A673 (cell line): ENCODE data around the gene VAV1. TPM values are rescaled to one million over a fixed set of nuclear protein-coding genes. Genes with fewer than 3 reads are reported as not detected.

ENCODE experiments used
- BruUV-seq: library from RNA; stranded (reverse); fragments of 400-500 nt; replicated peaks from 2 replicates; lab custom pipeline; 2021; lab: Mats Ljungman, UMichigan
- CTCF ChIA-PET: fragments of 300-600 bp; sonication (Branson Sonifier 250); formaldehyde crosslinking; loops from one replicate; lab custom pipeline; 2022; ENCODE audit warnings: antibody characterized with exemption; lab: Charles Lee
- POLR2A ChIA-PET: fragments of 300-600 bp; sonication (Branson Sonifier 250); formaldehyde crosslinking; loops from one replicate; lab custom pipeline; 2022; ENCODE audit warnings: antibody characterized with exemption; ENCODE audit not compliant: low non-redundant PET; lab: Charles Lee
- DNase-seq: peaks from one replicate; pipeline ENCODE4 v3.0.0-alpha.2; 2015; ENCODE audit warnings: low spot score
- H3K27ac ChIP-seq: fragments of 200-600 bp; sonication (generic); 2 replicates; pipeline ENCODE4 v1.5.1; 2016; ENCODE audit warnings: mixed run types, low read depth, mild to moderate bottlenecking, mixed read lengths, antibody characterized with exemption, low read length; ENCODE audit not compliant: poor library complexity, severe bottlenecking
- H3K27me3 ChIP-seq: fragments of 200-600 bp; sonication (generic); replicated peaks from 2 replicates; pipeline ENCODE4 v1.6.1; 2017; ENCODE audit warnings: mixed run types, low read depth, mild to moderate bottlenecking, mixed read lengths, antibody characterized with exemption, low read length; ENCODE audit not compliant: insufficient read depth, poor library complexity
- H3K36me3 ChIP-seq: fragments of 200-600 bp; sonication (generic); 2 replicates; pipeline ENCODE4 v1.6.1; 2016; ENCODE audit warnings: mixed run types, mild to moderate bottlenecking, mixed read lengths, antibody characterized with exemption, low read length; ENCODE audit not compliant: insufficient read depth, poor library complexity, severe bottlenecking
- H3K4me1 ChIP-seq: fragments of 200-600 bp; sonication (generic); 2 replicates; pipeline ENCODE4 v1.6.1; 2017; ENCODE audit warnings: mixed run types, mild to moderate bottlenecking, mixed read lengths, antibody characterized with exemption, low read length; ENCODE audit not compliant: insufficient read depth, poor library complexity, severe bottlenecking
- H3K4me3 ChIP-seq: fragments of 200-600 bp; sonication (generic); 2 replicates; pipeline ENCODE4 v1.5.1; 2016; ENCODE audit warnings: low read depth, mixed run types, mild to moderate bottlenecking, mixed read lengths, low read length; ENCODE audit not compliant: poor library complexity, severe bottlenecking
- H3K9me3 ChIP-seq: fragments of 200-600 bp; sonication (generic); 2 replicates; pipeline ENCODE4 v1.6.1; 2016; ENCODE audit warnings: mixed run types, low read depth, mild to moderate bottlenecking, mixed read lengths, antibody characterized with exemption, low read length; ENCODE audit not compliant: poor library complexity, severe bottlenecking
- EZH2 ChIP-seq: fragments of 200-600 bp; sonication (generic); IDR thresholded peaks from 2 replicates; pipeline ENCODE4 v1.6.1; 2017; ENCODE audit warnings: borderline replicate concordance, low read depth, mild to moderate bottlenecking, mixed read lengths, antibody characterized with exemption, low read length; ENCODE audit not compliant: poor library complexity, severe bottlenecking
- intact Hi-C: fragments of 100-400 bp; cut with micrococcal nuclease; formaldehyde crosslinking; loops from one replicate; pipeline ENCODE4 v1.10.0; 2022; ENCODE audit not compliant: unreplicated experiment
- total RNA-seq: library from RNA; stranded (reverse); gene quantifications from 2 replicates; pipeline ENCODE4 v1.2.3, GENCODE V29; 2021
- TF ChIP-seq, protein P1 (sequence below): fragments of 300-800, 200-600 bp; sonication (generic); conservative IDR thresholded peaks from 2 replicates; pipeline ENCODE4 v1.5.1; 2017; ENCODE audit warnings: low read depth, mild to moderate bottlenecking, antibody characterized with exemption, low read length, moderate library complexity, mixed read lengths

The VAV1 gene
- total RNA-seq, 1 experiment from 2014 or later = 51.6 TPM

DNA sequence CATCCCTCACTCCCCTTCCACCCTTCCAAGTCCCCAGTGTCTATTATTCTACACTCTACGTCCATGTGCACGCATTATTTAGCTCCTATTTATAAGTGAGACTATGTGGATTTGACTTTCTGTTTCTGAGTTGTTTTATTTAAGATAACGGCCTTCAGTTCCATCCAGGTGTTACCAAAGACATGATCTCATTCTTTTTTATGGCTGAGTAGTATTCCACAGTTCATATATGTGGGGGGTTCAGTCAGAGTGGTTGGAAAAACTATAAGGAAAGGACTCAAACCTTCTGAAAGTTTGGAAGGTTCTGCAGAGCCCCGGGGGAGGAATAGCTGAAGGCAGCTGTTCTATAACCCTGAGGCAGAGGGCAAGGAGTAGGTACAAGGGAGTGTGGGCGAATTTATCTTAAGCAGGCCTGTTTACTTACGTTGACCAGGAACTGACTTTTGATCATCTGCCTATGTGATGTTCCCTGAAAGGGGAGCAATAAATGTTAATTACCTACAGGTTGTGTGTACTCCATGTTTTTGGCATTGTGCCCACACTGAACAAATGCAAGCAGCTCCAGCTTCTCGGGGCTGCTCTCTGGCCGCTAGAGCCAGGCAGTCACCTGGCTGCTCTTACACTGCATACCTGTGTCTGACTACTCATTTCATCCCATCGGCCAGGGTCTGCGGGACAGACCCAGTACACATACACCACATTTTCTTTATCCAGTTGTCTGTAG, 101.4 kb downstream of the VAV1 start:
- Histone ChIP-seq H3K4me3 (no peak overlapping the region), H3K9me3 (no peaks in the 10 kb centered on the region), H3K36me3 (no peaks in the 10 kb centered on the region), H3K27me3 (no peaks in the 10 kb centered on the region), H3K4me1 (no peaks in the 10 kb centered on the region), H3K27ac (no peak overlapping the region)
- no peak for DNase-seq
- ChIA-PET CTCF (no interaction called here), POLR2A (no interaction called here)
- intact Hi-C loops = no loop called here
- no TSS peak for BruUV-seq
- TF ChIP-seq EZH2 = no peak
- TF ChIP-seq, protein P1, sequence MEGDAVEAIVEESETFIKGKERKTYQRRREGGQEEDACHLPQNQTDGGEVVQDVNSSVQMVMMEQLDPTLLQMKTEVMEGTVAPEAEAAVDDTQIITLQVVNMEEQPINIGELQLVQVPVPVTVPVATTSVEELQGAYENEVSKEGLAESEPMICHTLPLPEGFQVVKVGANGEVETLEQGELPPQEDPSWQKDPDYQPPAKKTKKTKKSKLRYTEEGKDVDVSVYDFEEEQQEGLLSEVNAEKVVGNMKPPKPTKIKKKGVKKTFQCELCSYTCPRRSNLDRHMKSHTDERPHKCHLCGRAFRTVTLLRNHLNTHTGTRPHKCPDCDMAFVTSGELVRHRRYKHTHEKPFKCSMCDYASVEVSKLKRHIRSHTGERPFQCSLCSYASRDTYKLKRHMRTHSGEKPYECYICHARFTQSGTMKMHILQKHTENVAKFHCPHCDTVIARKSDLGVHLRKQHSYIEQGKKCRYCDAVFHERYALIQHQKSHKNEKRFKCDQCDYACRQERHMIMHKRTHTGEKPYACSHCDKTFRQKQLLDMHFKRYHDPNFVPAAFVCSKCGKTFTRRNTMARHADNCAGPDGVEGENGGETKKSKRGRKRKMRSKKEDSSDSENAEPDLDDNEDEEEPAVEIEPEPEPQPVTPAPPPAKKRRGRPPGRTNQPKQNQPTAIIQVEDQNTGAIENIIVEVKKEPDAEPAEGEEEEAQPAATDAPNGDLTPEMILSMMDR = no peak

DNA sequence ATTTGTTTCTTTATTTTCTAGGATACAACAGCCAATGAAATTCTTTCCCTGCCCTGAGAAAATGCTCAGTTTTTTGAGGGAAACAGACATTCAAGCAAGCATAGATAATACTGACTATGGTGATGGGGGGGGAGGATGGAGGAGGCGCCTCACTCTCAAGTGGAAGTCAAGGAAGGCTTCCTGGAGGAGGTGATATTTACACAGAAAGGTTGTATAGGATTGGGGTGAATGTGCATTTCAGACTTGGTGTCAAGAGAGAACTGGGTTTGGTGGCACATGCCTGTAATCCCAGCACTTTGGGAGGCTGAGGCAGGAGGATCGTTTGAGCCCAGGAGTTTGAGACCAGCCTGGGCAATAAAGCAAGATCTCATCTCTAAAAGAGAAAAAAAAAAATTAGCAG, 102.7 kb downstream of the VAV1 start:
- no peaks in the 10 kb centered on the region for H3K36me3 ChIP-seq
- no peak overlapping the region for H3K27ac ChIP-seq
- no peak overlapping the region for H3K4me3 ChIP-seq
- BruUV-seq = no TSS peak
- H3K27me3 ChIP-seq = no peaks in the 10 kb centered on the region
- no peaks in the 10 kb centered on the region for H3K4me1 ChIP-seq
- intact Hi-C loops = no loop called here
- no peak for DNase-seq
- no peak for TF ChIP-seq EZH2
- TF ChIP-seq, protein P1 = no peak
- POLR2A ChIA-PET = no interaction called here
- H3K9me3 ChIP-seq = no peaks in the 10 kb centered on the region
- CTCF ChIA-PET = interaction anchor here (1.0 kb wide), 1 partner anchor 12 kb away, joined by 8 read pairs; no protein-coding TSS in a partner anchor

DNA sequence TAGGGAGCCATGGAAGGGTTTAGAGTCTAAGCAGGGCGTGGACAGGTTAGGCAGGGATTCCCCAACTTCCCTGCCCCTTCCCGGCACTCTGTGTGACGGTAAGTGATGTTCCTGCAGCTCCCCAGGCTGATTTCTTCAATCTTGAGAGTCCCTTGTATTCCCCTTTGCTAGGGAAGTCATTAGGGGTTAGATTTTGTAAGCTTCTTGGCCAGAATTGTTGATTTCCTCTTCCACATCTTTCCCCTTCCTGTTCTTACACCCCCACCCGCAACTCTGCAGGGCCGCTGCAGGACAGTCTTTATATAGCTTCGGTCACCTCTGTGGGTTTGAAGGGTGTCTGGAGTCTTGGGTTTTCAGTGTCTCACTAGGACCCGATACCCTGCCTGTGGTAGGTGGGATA, 104.2 kb downstream of the VAV1 start:
- ChIA-PET CTCF (no interaction called here), POLR2A (no interaction called here)
- Histone ChIP-seq H3K36me3 (no peaks in the 10 kb centered on the region), H3K9me3 (no peaks in the 10 kb centered on the region), H3K27ac (no peak overlapping the region), H3K27me3 (no peaks in the 10 kb centered on the region), H3K4me3 (no peak overlapping the region), H3K4me1 (no peaks in the 10 kb centered on the region)
- intact Hi-C loops = no loop called here
- no peak for DNase-seq
- no TSS peak for BruUV-seq
- TF ChIP-seq, protein P1 = no peak
- no peak for TF ChIP-seq EZH2
